Dedifferentiated amniotic fluid mesenchymal stem cell (primary cell): ENCODE data around the gene BPIFB2.
"Not testable (repeated sequence)": the region's sequence is repeated elsewhere in the genome, so short reads cannot be mapped to it uniquely, and the experiment has no call there.

Experiments used
- DNase-seq: peaks from one replicate; pipeline ENCODE4 v3.0.0-alpha.2; 2016; ENCODE audit errors: extremely low spot score

BPIFB2 gene

DNA sequence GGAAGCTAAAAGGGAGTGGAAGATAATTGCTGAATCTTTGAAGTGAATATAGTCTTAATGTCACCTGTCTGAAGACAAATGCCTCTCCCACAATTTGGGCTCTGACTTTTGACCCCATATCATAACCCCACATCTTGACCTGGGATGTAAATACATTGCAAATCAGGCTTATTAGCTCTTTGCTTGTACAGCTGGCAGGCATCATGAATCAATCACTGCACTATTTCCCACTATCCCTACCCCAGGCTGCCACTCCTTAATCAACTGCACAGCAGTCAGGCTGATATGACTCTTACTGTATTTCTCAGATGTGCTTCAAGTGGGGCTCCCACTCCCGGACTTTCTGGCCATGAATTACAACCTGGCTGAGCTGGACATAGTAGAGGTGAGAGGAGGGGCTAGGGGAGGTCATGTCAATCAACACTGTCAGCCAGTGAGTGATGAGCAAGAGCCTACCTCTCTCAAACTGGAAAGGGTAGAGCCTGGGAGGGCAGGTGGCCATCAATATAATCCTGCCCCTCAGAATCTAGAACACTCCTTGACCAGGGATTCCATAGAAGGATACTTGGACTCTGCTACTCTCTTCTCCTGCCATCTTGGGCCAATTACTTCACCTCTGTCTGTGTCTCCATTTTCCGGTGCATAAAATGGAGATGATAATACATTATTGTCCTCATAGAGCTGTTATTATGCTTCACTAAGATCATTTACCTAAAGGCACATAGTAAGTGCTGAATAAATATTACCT is 35.7 kb downstream of the BPIFB2 start:
- no peak for DNase-seq

- DNase-seq: no peak
Observed at GRCh38 chr20:33043731-33044181, 36.3 kb downstream of the BPIFB2 start.

DNA sequence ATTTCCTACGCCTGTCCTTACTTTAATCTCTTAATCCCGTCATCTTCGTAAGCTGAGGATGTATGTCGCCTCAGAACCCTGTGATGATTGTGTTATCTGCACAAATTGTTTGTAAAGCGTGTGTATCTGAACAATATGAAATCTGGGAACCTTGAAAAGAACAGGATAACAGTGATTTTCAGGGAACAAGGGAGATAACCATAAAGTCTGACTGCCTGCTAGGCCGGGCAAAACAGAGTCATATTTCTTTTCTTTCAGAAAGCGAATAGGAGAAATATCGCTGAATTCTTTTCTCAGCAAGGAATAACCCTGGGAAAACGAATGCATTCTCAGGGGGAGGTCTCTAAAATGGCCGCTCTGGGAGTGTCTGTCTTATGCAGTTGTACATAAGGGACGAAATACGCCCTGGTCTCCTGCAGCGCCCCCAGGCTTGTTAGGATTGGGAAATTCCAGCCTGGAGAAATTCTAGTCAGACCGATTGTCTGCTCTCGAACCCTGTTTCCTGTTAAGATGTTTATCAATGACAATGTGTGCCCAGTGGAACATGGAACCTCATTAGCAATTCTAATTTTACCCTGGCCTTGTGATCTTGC is 37.7 kb downstream of the BPIFB2 start:
- DNase-seq: not testable (repeated sequence)

DNA sequence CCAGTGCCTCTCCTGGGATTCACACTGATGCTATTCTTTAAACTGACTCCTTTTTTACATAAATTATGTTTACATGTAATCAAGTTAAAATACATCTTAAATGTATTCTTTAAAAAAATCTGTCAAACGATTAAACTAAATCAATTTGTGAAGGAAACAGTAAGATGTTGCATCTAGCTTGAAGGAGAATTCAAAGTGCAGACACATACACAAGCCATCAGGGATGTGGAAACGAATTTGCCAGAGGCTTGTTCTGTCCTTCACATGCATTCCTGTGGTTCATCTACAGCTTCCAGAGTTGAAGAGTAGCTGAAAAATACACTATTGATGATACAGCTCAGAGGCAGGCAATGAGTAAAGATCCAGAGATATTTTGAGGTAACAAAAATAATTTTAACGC is 38.9 kb downstream of the BPIFB2 start:
- DNase-seq: no peak

GRCh38 chr20:33051333-33051732 is 43.8 kb downstream of the BPIFB2 start:
- DNase-seq: no peak

- no peak for DNase-seq
Observed at GRCh38 chr20:33053291-33054106, 46.0 kb downstream of the BPIFB2 start, which contains the start of gene BPIFB3. TSS of gene BPIFB3 (plus strand) at chr20:33053903. CDS start at chr20:33055436, 1,533 bp downstream.

- DNase-seq: no peak
Observed at GRCh38 chr20:33054381-33054780, 46.9 kb downstream of the BPIFB2 start.

DNA sequence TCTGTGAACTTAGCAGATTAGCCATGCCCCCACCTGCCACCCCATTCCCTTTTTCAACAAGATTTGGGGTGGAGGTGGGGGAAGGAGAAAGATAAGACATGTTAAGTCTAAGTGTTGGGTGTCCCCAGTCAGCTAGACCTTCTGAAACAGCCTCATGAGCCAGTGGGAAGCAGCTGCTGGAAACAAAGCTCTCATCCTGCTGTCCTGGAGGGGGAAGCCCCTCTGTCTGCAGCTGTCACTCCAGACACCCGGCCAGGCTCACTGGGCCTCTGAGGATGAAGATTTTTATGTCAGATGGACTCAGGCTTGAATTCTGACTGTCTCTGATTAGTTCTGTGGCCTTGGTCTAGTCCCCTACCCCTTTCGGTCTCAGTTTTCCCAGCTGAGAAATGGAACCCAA is 47.3 kb downstream of the BPIFB2 start:
- DNase-seq: no peak

- no peak for DNase-seq
Observed at GRCh38 chr20:33059136-33059535, 51.6 kb downstream of the BPIFB2 start.

GRCh38 chr20:33059741-33060390 is 52.4 kb downstream of the BPIFB2 start:
- DNase-seq: no peak

DNA sequence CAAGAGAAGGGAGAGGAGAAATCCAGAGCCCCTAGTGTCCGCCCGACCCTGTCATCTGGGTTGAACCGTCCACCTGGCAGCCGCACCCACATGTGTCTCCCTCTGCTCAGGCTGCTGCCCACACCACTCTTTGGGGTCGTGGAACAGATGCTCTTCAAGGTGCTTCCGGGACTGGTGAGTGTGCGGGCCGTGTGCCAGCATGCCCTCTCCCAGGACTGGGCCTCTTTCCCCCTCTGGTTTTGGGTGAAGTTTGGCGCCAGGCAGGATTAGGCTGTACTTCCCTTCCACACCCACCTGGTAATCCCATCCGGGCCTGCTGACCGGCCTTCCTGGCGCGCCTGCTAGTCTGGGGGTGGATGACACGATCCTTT is 54.1 kb downstream of the BPIFB2 start:
- DNase-seq: no peak

DNA sequence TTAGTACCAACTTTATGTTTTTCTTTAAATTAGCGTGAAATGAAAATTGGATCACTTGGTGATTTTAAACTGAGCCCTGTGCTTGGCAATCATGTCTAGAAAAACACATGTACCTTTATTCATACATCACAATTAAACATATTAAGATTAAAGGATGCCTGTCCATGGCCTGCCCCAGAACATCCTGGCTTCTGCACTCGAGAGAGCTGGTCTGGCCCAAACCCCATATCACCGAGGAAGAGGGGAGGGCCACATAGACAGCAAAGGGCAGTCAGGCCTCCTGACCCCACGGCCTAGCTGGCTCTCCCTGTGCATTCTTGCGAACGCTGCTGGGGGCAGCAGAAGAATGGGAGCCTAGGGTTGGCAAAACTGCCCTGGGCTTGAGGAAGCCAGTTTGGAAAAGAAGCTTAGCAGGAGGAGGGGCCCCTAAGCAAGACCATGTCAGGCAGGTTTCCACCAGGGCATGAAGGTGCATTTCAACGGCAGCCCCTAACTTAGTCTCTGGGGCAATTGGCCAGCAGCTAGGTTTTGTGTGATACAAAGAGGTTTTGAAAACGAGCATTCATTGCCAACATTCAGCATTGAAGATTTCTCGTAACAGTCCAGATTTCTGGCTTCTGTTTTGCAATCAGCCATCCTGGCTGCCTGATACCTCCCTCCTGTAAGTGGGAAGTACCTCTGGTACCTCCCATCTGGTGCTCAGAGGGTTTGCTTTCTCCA is 54.8 kb downstream of the BPIFB2 start:
- no peak for DNase-seq

DNA sequence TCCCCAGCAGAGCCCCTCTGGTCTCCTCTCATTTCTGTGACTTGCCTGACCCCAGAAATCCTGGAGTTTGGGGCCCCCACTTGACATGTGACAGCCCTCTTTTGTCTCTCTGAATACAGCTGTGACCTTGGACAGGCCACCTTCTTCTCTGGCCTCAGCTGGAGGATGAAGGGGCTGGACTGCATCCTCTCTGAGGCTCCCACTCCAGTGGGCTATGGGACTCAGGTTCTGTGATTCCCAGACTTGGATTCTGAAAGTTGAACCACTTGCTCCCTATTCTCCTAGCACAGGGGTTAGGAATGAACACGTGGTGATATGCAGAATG is 55.3 kb downstream of the BPIFB2 start:
- DNase-seq: no peak

DNA sequence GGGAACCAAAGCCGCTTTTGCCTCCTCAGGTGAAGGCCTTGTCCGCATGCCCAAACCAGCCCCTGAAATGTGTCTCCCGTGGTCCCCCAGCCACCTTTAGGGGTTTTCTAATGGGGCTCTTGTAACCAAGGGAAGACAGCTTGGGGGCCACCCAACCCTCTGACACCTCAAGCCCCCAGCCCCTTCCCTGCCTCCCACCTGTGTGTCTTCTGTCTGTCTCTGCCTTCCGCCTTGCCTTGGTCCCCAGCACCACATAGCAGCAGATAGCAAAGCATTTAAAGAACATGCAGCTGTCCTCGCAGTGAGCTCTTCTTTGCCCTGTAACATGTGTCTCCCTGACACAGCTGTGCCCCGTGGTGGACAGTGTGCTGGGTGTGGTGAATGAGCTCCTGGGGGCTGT is 55.8 kb downstream of the BPIFB2 start:
- no peak for DNase-seq

DNA sequence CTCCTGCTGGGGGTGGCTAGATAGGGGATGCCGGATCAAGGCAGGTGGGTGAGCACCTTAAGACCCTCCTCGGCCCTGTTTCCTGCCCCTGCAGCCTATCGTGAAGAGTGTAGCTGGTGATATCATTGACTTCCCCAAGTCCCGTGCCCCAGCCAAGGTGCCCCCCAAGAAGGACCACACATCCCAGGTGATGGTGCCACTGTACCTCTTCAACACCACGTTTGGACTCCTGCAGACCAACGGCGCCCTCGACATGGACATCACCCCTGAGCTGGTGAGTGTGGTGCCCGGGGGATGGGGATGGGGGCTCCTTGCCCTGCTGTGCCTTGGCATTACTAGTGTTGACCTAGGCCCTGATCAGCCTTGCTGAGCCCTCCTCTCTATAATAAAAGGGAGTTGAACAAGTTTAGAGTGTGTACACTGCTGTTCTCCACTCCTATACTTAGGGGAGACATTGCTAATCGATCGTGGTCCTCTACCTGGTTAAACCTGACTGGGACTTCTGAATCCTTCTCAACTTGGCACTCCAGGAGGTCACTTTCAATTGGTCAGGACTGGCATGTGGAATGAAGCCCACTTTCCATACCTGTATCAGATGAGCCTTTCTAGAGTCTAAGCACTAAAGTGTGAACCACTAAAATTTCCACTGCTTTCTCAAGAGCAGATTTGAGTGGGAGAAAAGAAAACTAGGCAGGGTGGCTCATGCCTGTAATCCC is 57.2 kb downstream of the BPIFB2 start:
- DNase-seq: no peak

DNA sequence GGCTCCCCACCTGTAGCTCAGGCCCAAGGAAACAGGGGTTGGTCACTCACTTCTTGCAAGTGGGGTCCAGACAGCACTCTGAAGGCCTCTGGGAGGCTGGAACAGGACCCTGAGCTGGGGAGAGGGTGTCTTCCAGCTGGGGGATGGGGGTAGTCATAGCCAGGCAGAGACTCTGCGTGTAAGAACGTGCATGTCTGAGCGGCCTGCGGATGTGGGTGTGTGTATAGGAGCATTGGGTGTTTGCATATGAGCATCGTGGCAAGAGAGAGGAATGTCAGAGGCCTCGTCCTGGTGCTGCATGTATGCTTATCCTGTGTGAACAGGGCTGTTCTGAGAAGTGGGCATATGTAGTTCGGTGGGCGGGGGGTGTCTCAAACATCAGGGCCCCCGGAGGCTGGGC is 58.3 kb downstream of the BPIFB2 start:
- DNase-seq: no peak

- no peak for DNase-seq
Observed at GRCh38 chr20:33067806-33068205, 60.3 kb downstream of the BPIFB2 start.

- DNase-seq: no peak
Observed at GRCh38 chr20:33068251-33068939, 60.9 kb downstream of the BPIFB2 start.

DNA sequence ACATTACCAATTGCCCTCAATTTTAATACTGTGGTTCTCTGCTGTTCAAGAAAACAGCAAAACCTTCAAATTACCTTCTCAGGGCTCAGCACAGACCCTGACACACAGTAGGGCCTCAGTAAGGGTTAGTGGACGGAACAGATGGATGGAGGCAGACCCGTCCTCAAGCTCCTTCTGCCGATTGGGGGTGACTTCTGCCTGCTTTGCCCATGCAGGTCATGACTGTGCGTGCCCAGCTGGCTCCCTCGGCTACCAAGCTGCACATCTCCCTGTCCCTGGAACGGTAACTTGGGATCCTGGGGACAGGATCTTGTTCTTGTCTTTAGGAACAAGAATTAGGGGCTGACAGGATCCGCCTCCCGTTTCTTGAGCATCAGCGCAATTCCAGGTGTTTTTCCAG is 62.2 kb downstream of the BPIFB2 start:
- no peak for DNase-seq
